ENCODE measurements around the gene GK2.

GK2 gene

DNA sequence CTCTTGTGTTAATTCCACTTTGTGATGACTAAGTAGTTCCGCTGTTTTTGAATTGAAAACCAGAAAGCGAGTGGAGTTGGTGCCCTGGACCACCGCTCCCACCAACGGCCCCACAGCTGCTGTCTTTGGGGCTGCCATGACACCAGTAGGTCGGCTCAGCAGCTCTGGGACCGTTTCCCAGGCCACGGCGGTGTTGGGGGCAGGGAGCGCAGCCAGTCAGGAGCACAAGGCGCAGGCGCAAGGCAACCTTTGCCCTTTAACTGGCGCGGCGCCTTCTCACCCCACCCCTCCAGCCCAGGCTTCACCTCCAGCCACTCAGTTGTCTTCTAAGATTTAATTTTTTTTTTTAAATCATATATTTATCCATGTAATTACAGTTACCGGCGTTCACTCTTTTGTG is at the start of gene GK2:
Gene GK2 (minus strand): TSS at position 166 of the 400 bp plus-strand sequence. CDS start 28 bp downstream, at position 138.
- DNase-seq, result no peak

- no peak for DNase-seq
These were observed 47.2 kb upstream of the GK2 start for GRCh38 chr4:79455216-79455615.

- no peak for DNase-seq
These were observed 46.6 kb upstream of the GK2 start for GRCh38 chr4:79454656-79455055.

- DNase-seq, result no peak
These were observed 42.0 kb upstream of the GK2 start for GRCh38 chr4:79450053-79450452.

DNA sequence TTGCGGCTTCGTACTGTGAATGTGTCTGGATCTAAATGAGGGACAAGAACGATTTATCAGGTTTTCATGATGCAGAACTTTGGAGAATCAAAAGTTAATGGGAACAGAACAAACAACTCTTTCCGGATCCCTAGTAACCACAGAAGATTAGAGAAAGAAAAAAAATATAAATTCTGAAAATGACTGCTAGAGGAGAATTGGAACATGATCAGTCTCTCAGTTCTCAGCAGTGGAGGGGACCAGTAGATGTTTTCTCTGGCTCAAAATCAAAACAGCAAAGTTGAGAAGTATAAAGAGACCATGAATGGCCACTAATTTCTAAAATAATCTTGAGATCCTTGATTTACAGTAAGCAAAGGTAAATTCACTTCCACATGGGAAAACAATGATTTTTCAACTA is 38.1 kb upstream of the GK2 start:
- no peak for DNase-seq

GRCh38 chr4:79445371-79445781 is 37.3 kb upstream of the GK2 start:
- DNase-seq, result no peak

DNA sequence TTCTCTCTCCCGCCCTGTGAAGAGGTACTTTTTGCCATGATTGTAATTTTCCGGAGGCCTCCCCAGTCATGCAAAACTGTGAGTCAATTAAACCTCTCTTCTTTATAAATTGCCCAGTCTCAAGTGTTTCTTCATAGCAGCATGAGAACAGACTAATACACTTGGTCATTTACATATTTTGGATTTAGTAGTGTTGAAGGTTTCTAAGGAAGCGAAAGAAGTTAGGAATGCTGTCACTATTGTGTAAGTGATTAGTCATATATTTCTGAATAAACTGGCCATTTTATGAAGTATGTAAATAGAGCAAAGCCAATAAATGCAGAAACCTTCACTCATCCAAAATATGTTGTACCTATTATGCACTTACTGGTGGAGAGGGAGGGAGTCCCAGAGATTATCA is 34.4 kb upstream of the GK2 start:
- DNase-seq, result no peak

DNA sequence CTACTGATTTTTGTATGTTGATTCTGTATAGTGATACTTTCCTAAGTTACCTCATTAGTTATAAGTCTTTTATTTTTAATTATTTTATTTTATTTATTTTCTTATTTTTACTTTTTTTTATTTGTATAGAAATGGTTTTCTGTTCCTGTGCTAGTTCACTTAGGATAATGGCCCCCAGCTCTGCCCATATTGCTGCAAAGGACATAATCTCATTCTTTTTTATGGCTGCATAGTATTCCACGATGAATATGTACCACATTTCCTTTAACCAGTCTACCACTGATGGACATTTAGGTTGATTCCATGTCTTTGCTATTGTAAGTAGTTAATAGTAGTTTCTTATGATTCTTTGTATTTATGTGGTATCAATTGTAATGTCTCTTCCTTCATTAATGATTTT is 31.5 kb upstream of the GK2 start:
- DNase-seq, result no peak

DNA sequence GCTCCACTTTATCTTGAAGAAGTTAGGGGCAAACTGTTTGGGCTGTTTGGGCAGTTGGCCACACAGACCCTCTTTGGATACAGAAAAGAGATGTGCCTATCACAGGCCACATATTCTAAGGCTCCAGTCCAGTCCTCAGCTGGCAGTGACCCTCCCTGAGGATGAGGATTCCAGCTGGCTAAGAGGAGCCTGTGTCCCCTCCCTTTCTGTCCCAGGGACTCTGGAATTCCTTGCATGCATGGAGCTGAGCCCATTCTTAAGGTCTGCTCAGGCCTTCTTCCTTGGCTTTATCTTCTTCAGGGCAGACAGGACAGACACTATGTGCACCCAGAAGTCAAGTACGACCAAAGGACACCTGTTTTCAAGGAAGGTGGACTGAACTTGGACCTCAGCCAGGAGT is 23.8 kb upstream of the GK2 start:
- DNase-seq, result no peak

DNA sequence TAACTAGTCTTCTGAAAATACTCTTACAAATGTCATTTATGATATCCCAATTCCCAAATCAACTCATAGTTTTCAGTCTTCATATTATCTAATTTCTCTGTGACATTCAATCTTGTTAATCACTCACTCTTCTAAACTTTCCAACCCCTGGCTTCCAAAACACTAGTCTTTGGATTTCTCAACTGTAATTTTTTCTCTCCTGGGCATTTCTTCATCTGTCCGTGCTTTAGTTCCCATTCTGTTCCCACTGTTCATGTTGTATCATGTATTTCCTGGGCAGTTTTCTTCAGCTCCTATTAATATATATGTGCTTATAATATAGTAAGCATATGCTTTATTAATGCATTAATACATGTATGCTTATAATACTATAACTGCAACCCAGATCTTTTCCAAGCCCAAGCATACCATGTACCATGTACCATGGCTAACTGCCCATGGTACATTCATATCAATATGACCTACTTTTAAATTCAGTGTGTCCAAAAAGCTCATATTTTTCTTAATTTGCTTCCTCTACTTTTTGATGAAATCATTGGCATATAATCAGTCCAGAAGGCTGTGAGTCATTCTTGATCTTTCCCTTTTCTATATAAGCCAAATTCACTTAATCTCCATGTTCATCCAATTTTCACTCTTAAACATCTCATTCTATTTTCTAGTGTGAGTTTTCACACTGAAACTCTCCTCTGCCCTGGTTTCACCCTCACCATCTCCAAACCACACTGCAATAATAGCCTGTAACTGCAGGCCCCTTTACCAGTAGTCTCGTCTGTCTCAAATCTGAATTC is 21.3 kb upstream of the GK2 start:
- no peak for DNase-seq

- DNase-seq, result no peak
These were observed 19.0 kb upstream of the GK2 start for GRCh38 chr4:79426989-79427388.

DNA sequence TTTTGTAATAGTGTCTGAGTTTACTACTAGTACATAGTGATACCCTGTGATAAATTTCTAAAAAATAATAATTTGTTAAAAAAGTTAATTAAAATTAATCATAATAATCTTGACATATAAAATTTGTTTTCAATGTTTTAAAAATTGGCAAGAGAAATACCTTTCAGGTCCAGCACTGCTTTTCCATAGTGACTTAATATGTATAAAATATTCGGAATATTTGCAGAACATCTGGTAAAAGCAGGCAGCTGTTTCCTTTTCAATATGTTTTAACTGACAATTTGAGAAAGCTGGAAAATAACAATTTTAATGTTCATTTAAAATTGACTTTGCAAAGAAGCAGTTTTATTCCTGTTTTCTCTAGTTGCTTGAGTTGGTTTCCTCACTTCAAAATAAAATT is 17.6 kb upstream of the GK2 start:
- DNase-seq, result no peak

DNA sequence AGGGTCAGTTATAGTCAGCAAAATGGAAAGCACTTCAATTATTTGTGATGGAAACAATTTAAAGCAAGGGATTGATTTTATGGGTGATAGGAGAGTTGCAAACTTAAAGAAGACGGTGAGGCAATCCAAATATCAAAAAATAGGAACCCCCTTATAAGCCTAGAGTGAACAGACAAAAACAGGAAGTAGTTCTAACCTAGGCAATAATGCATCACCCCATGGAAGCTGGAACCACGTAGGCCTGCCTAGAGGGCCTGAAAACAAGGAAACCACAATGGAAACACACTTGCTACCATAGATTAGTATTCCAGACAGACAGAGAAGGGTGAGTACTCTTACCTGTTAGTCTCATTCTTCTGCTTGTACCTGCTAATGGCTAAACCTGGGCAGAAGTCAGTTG is 13.5 kb upstream of the GK2 start:
- no peak for DNase-seq

DNA sequence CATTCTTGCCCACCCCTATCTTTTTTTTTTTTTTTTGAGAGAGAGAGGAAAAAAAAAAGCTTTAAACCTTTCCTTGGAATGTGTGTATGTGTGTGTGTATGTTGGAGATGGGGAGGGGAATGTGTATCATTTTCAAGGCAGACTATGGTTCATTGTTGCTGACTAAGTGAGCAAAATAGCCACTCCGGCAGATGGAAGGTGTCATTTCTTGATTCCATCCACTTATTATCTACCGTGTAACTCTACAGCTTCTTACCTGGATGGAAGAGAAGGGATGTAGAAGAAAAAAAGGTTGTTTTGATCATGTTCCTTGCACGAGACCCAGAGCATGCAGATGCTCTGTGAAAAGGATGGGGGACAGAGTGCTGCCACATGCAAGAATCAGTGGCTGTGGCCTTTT is 5.9 kb upstream of the GK2 start:
- DNase-seq, result no peak

- no peak for DNase-seq
These were observed 5.2 kb upstream of the GK2 start for GRCh38 chr4:79413032-79413885.

DNA sequence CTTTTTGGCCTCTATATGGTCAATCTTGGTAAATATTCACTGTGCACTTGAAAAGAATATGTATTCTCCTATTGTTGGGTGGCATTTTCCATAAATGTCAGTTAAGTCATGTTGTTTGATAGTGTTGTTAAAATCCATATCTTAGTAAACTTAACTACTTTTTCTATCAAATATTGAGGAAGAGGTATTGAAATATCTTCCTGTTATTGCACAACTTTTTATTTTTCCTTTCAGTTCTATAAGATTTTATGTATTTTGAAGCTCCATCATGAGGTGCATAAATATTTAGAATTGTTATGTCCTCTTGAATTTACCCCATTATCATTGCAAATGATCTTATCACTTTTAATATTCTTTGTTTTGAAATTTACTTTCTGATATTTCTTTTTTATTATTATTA is 3.4 kb downstream of the GK2 start:
- DNase-seq, result no peak

DNA sequence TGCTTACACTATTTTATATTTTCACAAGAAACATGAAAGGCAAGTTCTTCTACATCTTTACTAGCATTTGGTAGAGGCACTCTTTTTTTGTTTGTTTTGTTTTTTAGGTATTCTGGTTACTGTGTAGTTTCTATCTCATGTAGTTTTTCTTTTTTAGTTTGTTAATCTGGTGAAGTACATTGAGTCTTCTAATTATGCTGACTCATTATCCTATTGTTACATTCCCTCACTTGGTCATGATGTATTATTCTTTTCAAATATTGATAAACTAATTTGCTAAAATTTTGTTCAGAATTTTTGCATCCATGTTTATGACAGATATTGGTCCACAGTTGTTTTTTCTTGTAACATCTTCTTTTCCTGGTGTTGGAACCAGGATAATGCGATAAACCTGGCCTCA is 4.7 kb downstream of the GK2 start:
- no peak for DNase-seq

- no peak for DNase-seq
These were observed 5.6 kb downstream of the GK2 start for GRCh38 chr4:79402332-79402851.

DNA sequence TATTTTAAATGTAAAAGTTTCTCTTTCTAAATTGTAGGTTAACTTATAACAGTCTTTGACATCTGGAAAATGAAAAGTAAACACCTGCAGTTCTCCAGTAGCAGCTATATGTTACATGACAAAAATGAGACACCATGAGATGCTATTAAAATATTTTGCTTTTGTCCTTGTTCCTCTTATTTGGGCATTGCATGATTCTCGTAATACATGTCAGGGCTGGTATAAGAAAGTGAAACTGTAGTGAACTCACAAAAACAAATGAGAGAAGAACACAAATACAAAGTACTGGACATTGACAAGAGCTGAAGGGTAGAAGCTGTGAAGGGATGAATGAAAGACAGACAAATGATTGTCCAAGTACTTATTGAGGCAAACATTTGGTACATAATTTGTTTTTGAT is 9.0 kb downstream of the GK2 start:
- DNase-seq, result no peak

DNA sequence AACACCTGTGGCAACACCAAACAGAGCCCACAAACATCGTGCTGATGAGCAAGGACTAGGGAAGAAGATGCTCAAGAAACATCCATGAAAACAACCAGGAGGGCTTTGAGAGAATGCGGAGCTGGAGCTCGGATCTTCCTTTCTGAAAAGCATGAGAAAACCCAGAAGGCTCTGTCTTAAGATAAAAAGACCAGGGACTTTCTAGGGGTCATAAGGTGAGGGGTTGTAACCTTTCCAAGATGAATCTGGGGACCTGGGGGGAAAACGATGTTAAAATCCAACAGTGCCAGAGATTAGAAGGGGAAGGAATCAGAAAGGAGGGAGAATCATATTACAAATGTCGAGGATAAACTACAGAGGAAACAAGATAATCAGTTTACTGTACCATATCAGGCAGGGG is 10.1 kb downstream of the GK2 start:
- no peak for DNase-seq

- DNase-seq, result no peak
These were observed 11.2 kb downstream of the GK2 start for GRCh38 chr4:79396794-79397193.

GRCh38 chr4:79395841-79396240 is 12.2 kb downstream of the GK2 start:
- no peak for DNase-seq

GRCh38 chr4:79390890-79391289 is 17.1 kb downstream of the GK2 start:
- DNase-seq, result no peak

DNA sequence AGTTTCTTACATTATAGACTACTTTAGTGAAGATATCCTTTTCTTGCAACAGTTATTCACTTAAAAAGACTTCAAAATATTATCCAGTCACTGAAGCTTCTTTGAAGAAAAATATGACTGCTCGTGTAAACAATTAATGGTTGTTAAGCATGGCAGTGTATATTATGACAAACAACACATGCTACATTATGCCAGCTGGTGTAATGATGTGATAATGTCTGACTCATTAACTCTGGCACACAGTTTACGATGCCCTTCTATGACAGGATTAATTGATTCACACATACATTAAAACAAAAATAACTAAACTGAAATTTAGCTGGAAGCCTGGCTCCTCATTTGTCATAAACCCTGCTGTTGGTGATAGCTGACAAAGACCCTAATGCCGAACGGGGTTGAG is 22.4 kb downstream of the GK2 start:
- no peak for DNase-seq

All from SIG-M5 (cell line).